GM18520 (cell line): ENCODE measurements around the gene TRAPPC13.
"Not testable (repeated sequence)": the region's sequence is repeated elsewhere in the genome, so short reads cannot be mapped to it uniquely, and the experiment has no call there.

Experiments
- ATAC-seq: cut with Tn5 transposase; IDR thresholded peaks from one replicate; pipeline ENCODE4 v1.9.1; 2021; ENCODE audit not compliant: unreplicated experiment

TRAPPC13 gene

GRCh38 chr5:65674749-65675148 lies 49.9 kb downstream of the TRAPPC13 start:
- ATAC-seq = no peak

GRCh38 chr5:65676056-65676455 lies 51.2 kb downstream of the TRAPPC13 start:
- ATAC-seq = not testable (repeated sequence)

GRCh38 chr5:65682148-65682547 lies 57.3 kb downstream of the TRAPPC13 start:
- no peak for ATAC-seq

GRCh38 chr5:65693121-65693520 lies 68.3 kb downstream of the TRAPPC13 start:
- ATAC-seq = no peak

- no peak for ATAC-seq
Measured at GRCh38 chr5:65695162-65695755, 70.4 kb downstream of the TRAPPC13 start.

- no peak for ATAC-seq
Measured at GRCh38 chr5:65695896-65696295, 71.1 kb downstream of the TRAPPC13 start.

- no peak for ATAC-seq
Measured at GRCh38 chr5:65696892-65697291, 72.1 kb downstream of the TRAPPC13 start.

GRCh38 chr5:65699338-65699737 lies 74.5 kb downstream of the TRAPPC13 start:
- no peak for ATAC-seq

GRCh38 chr5:65702036-65702435 lies 77.2 kb downstream of the TRAPPC13 start:
- no peak for ATAC-seq

GRCh38 chr5:65704621-65705239 lies 79.9 kb downstream of the TRAPPC13 start:
- no peak for ATAC-seq

GRCh38 chr5:65707663-65708062 lies 82.8 kb downstream of the TRAPPC13 start:
- no peak for ATAC-seq

GRCh38 chr5:65708145-65708544 lies 83.3 kb downstream of the TRAPPC13 start:
- ATAC-seq = no peak
